ENCODE data around the gene DDR2.
A peak's percentile ranks its signal among the peaks of the same experiment; 100 is the strongest.
"Not testable (repeated sequence)": the region's sequence is repeated elsewhere in the genome, so short reads cannot be mapped to it uniquely, and the experiment has no call there.

Gene DDR2

GRCh38 chr1:162788783-162789182 is 156.5 kb downstream of the DDR2 start:
- DNase-seq: not testable (repeated sequence)

GRCh38 chr1:162790303-162790984 is 158.2 kb downstream of the DDR2 start, which contains the start of gene HSD17B7:
HSD17B7 (plus strand) TSS chr1:162790702; CDS start chr1:162790801, 99 bp downstream.
- DNase-seq: peak; percentile 94

- DNase-seq: not testable (repeated sequence)
These were observed 158.7 kb downstream of the DDR2 start for GRCh38 chr1:162790985-162791357.

GRCh38 chr1:162794284-162794683 is 162.0 kb downstream of the DDR2 start:
- not testable (repeated sequence) for DNase-seq

GRCh38 chr1:162796617-162797279 is 164.5 kb downstream of the DDR2 start:
- not testable (repeated sequence) for DNase-seq

- DNase-seq: peak; percentile 80
These were observed 167.9 kb downstream of the DDR2 start for GRCh38 chr1:162799995-162800830.

- DNase-seq: not testable (repeated sequence)
These were observed 175.2 kb downstream of the DDR2 start for GRCh38 chr1:162807503-162807902.

- not testable (repeated sequence) for DNase-seq
These were observed 180.1 kb downstream of the DDR2 start for GRCh38 chr1:162812357-162812756.

GRCh38 chr1:162818136-162818535 is 185.9 kb downstream of the DDR2 start:
- DNase-seq: not testable (repeated sequence)

- DNase-seq: not testable (repeated sequence)
These were observed 186.4 kb downstream of the DDR2 start for GRCh38 chr1:162818666-162819065.

GRCh38 chr1:162822391-162823200 is 190.3 kb downstream of the DDR2 start:
- DNase-seq: peak; percentile 78

- no peak for DNase-seq
These were observed 191.0 kb downstream of the DDR2 start for GRCh38 chr1:162823231-162823630.

- DNase-seq: no peak
These were observed 191.7 kb downstream of the DDR2 start for GRCh38 chr1:162823771-162824525.

- DNase-seq: no peak
These were observed 197.0 kb downstream of the DDR2 start for GRCh38 chr1:162829268-162829667.

- DNase-seq: no peak
These were observed 200.2 kb downstream of the DDR2 start for GRCh38 chr1:162832470-162832869.

- DNase-seq: no peak
These were observed 203.1 kb downstream of the DDR2 start for GRCh38 chr1:162835157-162835899.

Measured in islet precursor cell (in vitro differentiated cells).